ENCODE measurements around the gene ARHGEF40.

ARHGEF40 gene

DNA sequence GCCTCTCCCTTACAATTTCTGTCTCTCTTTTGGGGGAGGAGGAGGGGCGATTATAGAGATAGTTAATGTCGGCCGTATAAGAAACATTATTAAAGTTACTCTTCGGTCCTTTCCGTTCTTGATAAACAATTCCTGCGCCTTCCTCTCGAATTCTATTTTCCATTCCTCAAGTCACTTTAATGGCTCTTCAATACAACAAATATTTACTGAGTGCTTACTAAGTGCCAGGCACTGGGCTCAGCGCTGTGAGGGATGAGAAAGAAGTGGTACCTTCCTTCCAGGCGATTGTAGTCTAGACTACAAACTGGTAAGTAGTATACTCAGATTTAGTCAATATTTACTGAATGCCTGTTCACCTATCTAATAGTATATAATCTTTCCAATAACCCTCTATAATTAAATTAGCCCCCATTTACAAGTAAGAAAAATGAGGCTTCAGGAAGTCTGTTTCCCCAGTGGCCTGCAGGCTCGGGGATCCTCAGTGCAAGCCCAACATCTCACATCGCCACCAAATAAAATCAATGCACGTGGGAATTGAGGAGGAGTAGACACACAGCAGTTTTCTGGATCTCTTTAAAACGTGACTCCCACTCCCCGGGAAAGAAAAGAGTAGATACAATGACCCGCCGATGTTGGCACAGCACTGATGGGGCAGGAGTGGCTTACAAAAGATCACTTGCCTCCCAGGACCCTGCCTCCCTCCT is 28.9 kb downstream of the ARHGEF40 start:
- DNase-seq = peak; percentile 34

DNA sequence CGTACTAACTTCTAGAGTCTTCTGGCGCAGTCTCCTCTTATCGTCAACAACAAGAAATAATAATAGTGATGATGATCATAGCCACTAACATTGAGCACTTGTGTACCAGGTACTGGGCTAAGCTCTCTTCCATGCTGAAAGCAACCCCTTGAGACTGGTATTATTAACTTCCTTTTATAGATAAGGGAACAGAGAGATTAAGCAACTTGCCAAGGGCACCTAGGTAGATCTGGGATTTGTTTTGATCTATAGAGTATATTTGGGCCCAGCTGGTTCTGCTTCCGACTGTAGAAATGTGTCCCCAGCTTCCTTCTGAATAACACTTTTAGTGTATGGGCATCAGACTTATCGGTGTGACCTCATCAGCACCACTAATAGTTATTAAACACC is 29.5 kb downstream of the ARHGEF40 start:
- no peak for DNase-seq

- no peak for DNase-seq
These were observed 30.8 kb downstream of the ARHGEF40 start, which contains the start of gene TMEM253 for GRCh38 chr14:21100931-21101330. Gene TMEM253, plus strand, starts transcription at chr14:21101066. Its CDS starts 278 bp downstream, at chr14:21101344.

- no peak for DNase-seq
These were observed 31.8 kb downstream of the ARHGEF40 start for GRCh38 chr14:21101802-21102413.

- DNase-seq = no peak
These were observed 32.7 kb downstream of the ARHGEF40 start for GRCh38 chr14:21102521-21103410.

DNA sequence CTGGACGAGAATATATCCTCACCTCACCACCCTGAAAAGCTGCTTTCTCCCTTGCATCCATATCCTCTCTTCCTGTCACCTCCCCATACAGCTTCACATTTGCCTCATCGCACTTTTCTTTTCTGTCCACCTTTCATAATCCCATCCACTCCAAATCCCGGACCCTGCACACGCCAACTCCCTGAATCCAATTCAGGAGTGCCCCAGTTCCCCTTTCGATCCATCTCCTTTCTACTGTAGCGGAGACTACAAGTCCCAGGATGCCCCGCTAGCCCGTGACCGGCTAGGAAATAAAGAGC is 33.3 kb downstream of the ARHGEF40 start:
- no peak for DNase-seq

- DNase-seq = peak; percentile 99
These were observed 33.8 kb downstream of the ARHGEF40 start for GRCh38 chr14:21103710-21104447.

DNA sequence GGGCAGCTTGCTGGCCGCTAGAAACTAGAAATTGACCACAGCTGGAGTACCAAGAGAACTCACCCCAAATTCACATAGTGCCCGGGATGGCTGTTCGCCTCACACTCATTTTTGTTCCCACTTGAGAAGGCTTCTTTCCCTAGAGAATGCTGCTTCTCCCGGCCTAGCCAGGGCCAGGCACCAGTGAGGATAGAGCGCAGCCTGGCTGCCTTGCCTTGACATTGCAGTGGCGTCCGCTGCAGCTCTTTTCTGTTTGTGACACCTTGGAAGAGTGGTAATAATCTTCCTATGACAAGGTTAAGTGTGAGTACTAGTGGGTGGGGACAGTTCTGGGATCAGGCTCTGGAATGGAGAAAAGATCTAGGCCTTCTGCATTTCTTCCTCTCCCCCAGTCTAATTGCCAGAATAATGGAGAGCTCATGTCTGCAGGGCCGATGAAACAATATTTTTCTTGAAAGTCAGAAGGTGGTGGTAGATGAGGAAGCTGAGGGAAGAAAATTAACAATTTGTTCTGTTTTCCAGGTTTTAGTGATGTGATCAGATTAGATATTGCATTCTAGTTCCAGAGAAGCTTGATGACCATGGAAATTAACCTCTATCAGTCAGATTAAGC is 34.5 kb downstream of the ARHGEF40 start:
- DNase-seq = peak; percentile 94

GRCh38 chr14:21105095-21105494 is 35.0 kb downstream of the ARHGEF40 start:
- DNase-seq = no peak

DNA sequence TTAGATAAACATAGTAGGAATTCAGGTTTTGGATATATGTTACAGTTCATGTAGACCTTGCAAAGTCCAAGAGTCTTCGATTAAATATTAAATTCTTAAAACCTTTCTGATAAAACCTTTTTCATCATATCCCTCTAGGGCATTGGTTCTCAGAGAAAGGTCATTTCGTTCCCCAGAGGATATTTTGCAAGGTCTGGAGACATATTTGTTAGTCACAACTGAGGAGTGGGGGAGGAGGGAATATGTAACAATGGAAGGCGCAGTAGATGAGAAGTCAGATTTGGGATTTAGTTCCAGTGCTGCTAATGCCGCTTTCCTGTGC is 36.0 kb downstream of the ARHGEF40 start:
- DNase-seq = peak; percentile 62

DNA sequence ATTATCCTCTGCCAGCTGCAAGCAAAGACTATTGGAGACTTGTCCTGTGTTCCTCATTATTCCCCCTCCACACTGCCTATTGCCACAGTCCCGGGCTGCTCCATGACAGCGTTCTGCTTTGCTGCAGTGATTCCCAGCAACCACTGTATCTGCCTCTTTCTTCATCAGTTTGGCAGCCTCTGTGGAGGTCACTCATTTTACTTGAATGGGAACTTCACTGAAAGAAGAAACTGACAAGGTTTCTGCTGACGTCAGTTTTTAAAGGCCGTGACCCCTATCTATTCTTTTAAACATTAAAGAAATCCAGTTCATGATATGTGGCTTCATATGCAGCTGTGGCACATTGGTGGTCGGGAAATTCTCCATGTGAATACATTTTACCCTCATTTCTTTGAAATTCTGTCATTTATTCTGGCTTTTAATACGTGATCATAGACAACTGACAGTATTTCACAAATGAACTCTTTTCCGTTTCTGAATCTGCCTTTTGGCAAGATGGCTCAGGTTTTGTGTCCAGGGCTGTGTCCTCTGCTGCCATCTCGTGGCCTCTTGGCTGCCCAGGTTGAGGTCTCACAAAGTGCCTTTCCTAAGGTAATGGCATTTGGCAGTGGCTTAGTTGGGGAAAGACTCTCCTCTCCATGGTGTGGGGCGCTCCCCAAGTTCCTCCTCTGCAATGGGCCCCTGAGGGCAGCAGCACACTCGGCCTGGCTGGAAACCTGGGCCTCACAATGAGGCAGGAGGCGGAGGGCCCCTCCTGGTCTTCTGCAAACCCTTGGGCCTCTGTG is 36.6 kb downstream of the ARHGEF40 start:
- peak; percentile 94 for DNase-seq

DNA sequence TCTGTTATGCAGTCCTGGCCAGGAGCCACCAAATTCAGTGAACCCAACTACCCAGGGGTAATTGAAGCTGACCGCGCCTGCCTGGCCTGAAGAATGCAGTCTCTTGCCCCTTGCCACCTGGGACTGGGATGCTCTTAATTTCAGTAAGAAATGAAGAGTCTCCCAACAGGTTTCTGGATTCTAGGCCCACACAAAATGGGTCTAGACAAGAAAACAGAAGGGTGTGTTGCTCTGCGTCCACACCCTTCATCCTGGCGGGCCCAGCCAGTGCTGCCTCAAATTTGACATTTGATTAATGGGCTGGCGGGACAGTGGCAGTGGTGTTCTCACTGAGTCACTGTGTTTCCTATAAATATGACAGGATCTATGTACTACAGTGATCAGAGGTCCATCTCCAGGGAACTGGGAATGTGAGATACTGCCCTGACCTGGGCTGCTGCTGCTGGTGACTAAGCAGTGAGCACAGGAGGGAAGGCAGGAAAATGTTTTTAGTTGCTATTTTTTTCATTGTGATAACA is 37.2 kb downstream of the ARHGEF40 start:
- no peak for DNase-seq

GRCh38 chr14:21108791-21109190 is 38.7 kb downstream of the ARHGEF40 start:
- no peak for DNase-seq

DNA sequence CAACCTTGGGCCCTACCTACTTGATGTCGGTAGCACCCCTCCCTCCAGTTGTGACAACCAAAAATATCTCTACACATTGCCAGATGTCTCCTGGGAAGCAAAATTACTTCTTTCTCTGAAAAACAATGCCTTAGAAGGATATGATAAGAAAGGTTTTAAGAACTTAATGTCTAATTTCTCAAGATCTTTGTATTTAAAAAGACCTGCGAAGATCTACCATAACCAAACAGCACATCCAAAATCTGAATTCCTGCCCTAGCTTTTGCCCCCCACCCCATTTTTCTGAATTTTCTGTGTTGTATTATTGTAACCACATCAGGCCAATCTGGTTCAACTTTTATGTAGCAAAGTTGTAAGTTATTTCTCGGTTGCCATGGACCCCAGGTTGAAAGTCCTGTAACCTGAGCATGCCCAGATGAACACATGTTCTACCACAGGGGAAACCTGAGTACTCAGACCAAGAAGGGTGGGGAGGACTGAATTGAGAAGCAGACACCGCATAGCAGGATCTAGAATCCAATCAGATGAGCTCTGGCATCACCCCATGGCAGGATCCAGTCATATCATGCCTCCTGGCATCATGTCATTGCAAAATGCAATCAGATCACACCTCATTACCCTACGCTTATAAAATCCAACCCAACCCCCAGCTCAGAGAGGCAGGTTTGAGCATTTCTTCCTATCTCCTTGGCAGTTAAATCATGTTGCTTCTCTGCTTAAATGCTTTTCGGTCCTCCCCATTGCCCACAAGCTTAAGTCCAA is 39.5 kb downstream of the ARHGEF40 start:
- peak; percentile 4 for DNase-seq

DNA sequence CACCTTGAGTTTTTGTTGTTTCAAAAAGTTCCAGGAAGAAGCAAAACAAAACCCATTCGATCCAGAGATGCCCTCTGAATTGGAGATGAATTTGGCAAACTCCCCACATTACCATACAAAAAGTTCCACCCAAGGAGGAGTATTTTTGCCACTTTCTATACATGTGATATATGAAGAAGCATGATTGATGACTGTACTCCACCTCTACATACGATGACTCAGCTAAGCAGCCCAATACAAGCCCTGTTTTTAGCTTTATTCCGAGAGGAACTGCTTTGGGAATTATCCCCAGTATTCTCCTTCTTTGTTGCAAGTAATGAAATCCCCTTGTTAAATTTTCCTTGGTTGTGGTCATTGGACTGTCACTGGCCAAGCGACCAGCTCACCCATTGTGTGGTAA is 42.2 kb downstream of the ARHGEF40 start:
- no peak for DNase-seq

DNA sequence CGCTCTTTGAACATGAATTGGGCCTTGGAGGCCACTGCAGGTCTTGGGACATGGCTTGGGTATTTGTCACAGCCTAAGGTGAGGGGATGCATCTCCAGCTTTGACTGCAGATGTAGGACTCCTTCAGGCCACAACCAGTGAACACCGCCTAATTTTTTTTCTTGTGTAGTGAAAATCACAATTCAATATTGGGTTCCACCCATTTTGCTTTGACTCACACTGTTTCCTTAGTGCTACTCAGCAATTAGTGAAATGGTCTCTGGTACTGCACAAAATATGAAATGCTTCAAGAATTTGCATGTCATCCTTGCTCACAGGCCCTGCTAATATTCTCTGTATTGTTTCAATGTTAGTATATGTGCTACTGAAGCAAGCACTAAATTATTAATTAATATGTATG is 43.3 kb downstream of the ARHGEF40 start:
- no peak for DNase-seq

- no peak for DNase-seq
These were observed 48.8 kb downstream of the ARHGEF40 start for GRCh38 chr14:21118933-21119332.

GRCh38 chr14:21120686-21121085 is 50.6 kb downstream of the ARHGEF40 start:
- no peak for DNase-seq

- no peak for DNase-seq
These were observed 51.0 kb downstream of the ARHGEF40 start for GRCh38 chr14:21121122-21121521.

DNA sequence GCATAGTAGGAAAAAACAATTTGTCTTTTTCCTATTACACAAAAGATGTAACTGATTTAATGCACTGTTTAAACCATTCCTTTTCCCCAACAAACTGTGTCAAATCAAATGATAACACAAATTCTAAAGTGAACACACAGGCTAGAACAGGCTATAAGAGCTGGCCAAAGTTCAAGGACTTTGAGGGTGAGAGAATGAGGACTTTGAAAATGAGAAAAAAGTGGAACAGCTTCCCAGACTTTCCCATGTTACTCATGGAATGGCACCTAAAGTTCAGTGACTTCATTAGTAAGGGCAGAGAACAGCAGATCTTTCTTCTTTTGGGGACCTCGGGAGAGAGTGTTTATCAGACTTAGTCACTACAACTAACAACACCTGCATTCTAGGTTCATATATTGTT is 53.3 kb downstream of the ARHGEF40 start:
- no peak for DNase-seq

DNA sequence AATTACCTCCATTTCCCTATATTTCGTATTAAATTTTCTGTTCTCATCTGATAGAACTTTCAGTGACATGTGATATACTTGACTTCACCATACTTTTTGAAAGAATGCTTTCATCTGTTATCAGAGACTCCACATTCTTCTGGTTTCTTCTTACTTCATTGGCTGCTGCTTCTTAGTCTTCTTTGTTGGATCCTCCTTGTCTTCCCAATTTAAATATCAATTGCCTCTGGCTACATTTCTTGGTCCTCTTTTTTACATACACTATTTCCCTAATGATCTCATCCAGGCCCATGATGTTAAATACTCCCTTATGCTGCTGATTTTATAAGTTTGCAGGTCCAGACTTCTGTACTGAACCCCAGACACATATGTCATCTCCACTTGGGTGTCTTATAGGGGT is 63.8 kb downstream of the ARHGEF40 start:
- DNase-seq = no peak
